Measurements from ENCODE around the gene KCNAB3. TPM values are rescaled to one million over a fixed set of nuclear protein-coding genes. Genes with fewer than 3 reads are reported as not detected.

Gene KCNAB3
- total RNA-seq, 2 donors from 2014 or later, result 0.39 TPM; not detected in 1

DNA sequence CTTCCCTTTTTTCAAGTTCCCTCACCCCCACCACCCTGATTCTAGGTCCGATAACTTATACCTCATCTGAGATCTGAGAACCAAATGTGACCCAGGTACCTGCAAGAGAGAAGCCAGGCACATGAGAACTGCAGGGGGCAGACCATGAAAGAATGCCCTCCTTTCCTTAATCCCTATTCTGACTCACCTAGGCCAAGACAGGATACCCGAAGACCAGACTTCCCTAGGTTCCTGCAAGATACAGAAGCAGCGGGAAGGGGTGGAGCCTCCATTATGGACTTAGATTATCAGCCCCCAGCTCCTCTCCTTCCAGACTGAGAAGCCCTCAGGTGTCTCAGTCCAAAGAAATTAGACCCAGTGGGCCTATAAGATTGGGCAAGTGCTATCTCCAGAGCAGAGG, 2.1 kb downstream of the KCNAB3 start:
- H3K9me3 ChIP-seq, result no peaks in the 10 kb centered on the region
- no peak for DNase-seq (ENCODE audit: low spot score)
- H3K4me3 ChIP-seq, result no peak overlapping the region
- TF ChIP-seq, protein P1, sequence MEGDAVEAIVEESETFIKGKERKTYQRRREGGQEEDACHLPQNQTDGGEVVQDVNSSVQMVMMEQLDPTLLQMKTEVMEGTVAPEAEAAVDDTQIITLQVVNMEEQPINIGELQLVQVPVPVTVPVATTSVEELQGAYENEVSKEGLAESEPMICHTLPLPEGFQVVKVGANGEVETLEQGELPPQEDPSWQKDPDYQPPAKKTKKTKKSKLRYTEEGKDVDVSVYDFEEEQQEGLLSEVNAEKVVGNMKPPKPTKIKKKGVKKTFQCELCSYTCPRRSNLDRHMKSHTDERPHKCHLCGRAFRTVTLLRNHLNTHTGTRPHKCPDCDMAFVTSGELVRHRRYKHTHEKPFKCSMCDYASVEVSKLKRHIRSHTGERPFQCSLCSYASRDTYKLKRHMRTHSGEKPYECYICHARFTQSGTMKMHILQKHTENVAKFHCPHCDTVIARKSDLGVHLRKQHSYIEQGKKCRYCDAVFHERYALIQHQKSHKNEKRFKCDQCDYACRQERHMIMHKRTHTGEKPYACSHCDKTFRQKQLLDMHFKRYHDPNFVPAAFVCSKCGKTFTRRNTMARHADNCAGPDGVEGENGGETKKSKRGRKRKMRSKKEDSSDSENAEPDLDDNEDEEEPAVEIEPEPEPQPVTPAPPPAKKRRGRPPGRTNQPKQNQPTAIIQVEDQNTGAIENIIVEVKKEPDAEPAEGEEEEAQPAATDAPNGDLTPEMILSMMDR (IDR thresholded peaks at IDR 0.05), result no peak
- no peaks in the 10 kb centered on the region for H3K27me3 ChIP-seq
- H3K4me1 ChIP-seq, result peaks cover 0 to 28% of the 10 kb centered on the region in 2 donors
- H3K36me3 ChIP-seq, result no peaks in the 10 kb centered on the region
- H3K27ac ChIP-seq, result no peak overlapping the region

DNA sequence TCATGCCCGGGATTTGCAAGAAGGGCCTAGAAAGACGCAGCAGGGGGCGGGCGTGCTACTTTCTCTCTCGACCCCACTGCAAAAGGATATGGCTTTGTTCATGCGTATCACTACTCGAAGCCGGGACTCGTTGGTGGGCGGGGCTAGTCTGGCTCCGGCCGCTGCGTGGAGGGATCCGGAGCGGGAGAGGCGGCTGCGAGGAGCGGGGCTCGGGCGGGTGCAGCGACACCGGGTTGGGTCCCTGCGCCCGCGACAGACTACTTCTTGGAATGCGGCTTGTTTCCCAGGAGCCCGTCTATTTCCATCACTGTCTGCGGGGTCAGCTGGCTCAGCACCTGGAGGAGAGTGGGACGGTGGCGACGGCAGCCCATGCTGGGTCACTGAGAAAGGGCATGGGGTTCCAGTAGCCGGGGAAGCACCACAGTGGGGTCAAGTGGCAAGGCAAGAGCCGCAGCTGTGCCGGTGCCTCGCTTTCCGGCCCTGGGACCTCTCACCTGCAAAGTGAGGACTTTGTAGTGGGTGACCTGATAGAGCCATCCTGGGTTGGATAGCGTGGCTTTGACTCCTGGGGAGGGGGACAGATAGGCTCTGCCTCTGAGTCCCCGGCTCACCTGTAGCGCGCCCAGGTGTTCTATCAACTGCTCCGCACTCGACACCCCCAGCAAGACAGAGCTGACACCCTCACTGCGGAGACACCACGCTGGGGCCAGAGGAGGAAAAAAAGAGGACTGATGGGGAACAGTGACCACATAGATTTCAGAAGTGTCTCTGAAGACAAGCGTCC, 6.6 kb downstream of the KCNAB3 start:
- TF ChIP-seq, protein P1 (IDR thresholded peaks at IDR 0.05), result no peak
- Histone ChIP-seq H3K36me3 (no peaks in the 10 kb centered on the region), H3K27ac (peak overlapping the region; percentile 53 to 65), H3K27me3 (no peaks in the 10 kb centered on the region), H3K4me3 (peak overlapping the region; percentile 26 to 56), H3K9me3 (no peaks in the 10 kb centered on the region), H3K4me1 (peaks cover 0 to 10% of the 10 kb centered on the region in 2 donors)
- DNase-seq (ENCODE audit: low spot score), result peak; percentile 89

DNA sequence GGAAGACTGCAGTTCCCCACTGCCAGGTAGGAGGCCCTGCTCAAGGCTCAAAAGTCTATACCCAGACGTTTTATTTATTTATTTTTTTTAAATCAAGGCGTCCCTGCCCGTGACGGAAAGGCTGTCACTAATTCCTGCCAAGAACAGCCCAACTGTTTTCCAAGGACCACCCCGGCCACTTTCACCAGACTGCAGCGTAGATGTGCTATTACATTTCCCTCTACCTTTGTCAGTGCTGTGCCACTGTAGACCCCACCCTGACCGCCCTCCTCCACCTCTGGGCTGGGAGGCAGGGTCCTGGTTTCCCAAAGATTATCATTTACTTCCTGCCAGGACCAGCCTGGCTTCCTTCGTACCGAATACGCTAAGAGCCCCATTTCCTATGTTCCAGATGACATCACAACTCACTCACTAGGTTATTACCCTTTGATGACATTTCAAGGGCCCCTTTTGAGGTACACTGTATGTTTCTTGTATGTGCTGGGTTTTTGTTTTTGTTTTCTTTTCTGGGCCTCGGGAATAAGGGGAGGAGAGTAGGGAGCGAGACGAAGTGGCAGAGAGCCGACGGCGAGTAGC, 7.3 kb downstream of the KCNAB3 start:
- DNase-seq (ENCODE audit: low spot score), result no peak
- H3K9me3 ChIP-seq, result no peaks in the 10 kb centered on the region
- peaks cover 0 to 10% of the 10 kb centered on the region in 2 donors for H3K4me1 ChIP-seq
- no peaks in the 10 kb centered on the region for H3K27me3 ChIP-seq
- H3K4me3 ChIP-seq, result peak overlapping the region; percentile 26 to 56
- H3K27ac ChIP-seq, result peak overlapping the region; percentile 53 to 65
- no peaks in the 10 kb centered on the region for H3K36me3 ChIP-seq
- TF ChIP-seq, protein P1 (IDR thresholded peaks at IDR 0.05), result no peak

DNA sequence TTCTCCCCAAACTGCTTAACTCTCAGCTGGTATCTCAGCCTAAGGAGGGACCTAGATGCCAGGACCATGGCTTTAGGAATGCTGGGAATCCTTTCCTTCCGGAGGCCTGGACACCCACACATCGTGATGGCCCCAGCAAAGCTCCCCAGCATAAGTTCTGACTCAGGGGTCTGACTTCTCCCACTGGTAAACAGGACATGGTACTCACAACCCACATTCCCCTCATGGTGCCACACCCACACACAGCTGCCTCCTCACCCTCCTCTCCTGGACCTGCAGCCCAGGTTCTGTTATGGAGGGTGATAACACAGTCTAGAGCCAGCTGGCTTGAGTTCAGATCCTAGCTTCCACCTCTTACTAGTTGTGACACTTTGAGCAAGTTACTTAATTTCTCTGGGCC, 12.8 kb downstream of the KCNAB3 start:
- DNase-seq (ENCODE audit: low spot score), result no peak
- TF ChIP-seq, protein P1 (IDR thresholded peaks at IDR 0.05), result no peak
- Histone ChIP-seq H3K27ac (peak overlapping the region; percentile 84 to 90), H3K36me3 (no peaks in the 10 kb centered on the region), H3K27me3 (no peaks in the 10 kb centered on the region), H3K4me1 (peaks cover 0 to 20% of the 10 kb centered on the region in 2 donors), H3K9me3 (no peaks in the 10 kb centered on the region), H3K4me3 (no peak overlapping the region)

DNA sequence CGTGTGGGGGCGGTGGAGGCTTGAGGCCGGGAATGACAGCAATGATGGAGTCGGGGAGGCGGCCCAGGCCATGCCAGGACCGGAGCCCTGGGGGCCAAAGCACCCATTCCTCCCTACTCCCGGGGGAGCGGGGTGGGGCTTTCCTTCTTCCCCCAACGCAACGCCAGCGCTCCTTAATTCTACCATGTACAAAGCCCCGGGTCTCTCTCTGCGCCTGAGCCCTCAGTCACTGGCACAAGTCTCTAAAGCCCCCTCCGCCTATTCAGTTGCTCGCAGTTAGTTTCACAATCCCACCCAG, 13.3 kb downstream of the KCNAB3 start:
- peak overlapping the region; percentile 84 to 90 for H3K27ac ChIP-seq
- H3K27me3 ChIP-seq, result no peaks in the 10 kb centered on the region
- H3K36me3 ChIP-seq, result peaks cover 4% of the 10 kb centered on the region
- peak overlapping the region; percentile 51 to 59 for H3K4me3 ChIP-seq
- DNase-seq (ENCODE audit: low spot score), result no peak
- H3K9me3 ChIP-seq, result no peaks in the 10 kb centered on the region
- H3K4me1 ChIP-seq, result peaks cover 0 to 20% of the 10 kb centered on the region in 2 donors
- TF ChIP-seq, protein P1 (IDR thresholded peaks at IDR 0.05), result no peak
